Activated T-helper 17 cell treated with anti-CD3 and anti-CD28 coated beads, Interleukin-2, amount 50 U/mL, for 72 hours (primary cell): ENCODE results near the gene GRID2. TPM values are rescaled to one million over a fixed set of nuclear protein-coding genes. Genes with fewer than 3 reads are reported as not detected.

Source experiments
- ATAC-seq: fragments of 150-1000 bp; cut with Tn5 transposase; replicated peaks from 2 replicates; pipeline ENCODE4 v1.10.0; 2021; ENCODE audit warnings: mild to moderate bottlenecking, moderate library complexity
- H3K27ac Mint-ChIP-seq: one replicate; pipeline ENCODE4 v1.8.0; 2022; ENCODE audit warnings: mixed read lengths
- H3K27me3 Mint-ChIP-seq: one replicate; pipeline ENCODE4 v1.8.0; 2022; ENCODE audit warnings: mixed read lengths
- H3K36me3 Mint-ChIP-seq: one replicate; pipeline ENCODE4 v1.8.0; 2022; ENCODE audit warnings: low read depth, mild to moderate bottlenecking, mixed read lengths
- H3K4me1 Mint-ChIP-seq: one replicate; pipeline ENCODE4 v1.8.0; 2022; ENCODE audit warnings: mixed read lengths
- H3K4me3 Mint-ChIP-seq: one replicate; pipeline ENCODE4 v1.8.0; 2022; ENCODE audit warnings: mild to moderate bottlenecking, mixed read lengths
- H3K9me3 Mint-ChIP-seq: one replicate; pipeline ENCODE4 v1.8.0; 2022; ENCODE audit warnings: mixed read lengths
- total RNA-seq, 2 donors: library from RNA; stranded (reverse); gene quantifications; one replicate each; pipeline ENCODE4 v1.2.3, GENCODE V29; 2022

Gene GRID2
- total RNA-seq, 2 donors from 2014 or later, result not detected

GRCh38 chr4:93169966-93170365 is 866.2 kb downstream of the GRID2 start:
- H3K27ac Mint-ChIP-seq, result no peak overlapping the region
- no peaks in the 10 kb centered on the region for H3K27me3 Mint-ChIP-seq
- peaks cover 8% of the 10 kb centered on the region for H3K9me3 Mint-ChIP-seq
- no peaks in the 10 kb centered on the region for H3K36me3 Mint-ChIP-seq
- H3K4me1 Mint-ChIP-seq, result no peaks in the 10 kb centered on the region
- ATAC-seq, result no peak
- H3K4me3 Mint-ChIP-seq, result no peak overlapping the region

GRCh38 chr4:93174598-93174997 is 870.8 kb downstream of the GRID2 start:
- Mint-ChIP-seq H3K4me1 (no peaks in the 10 kb centered on the region), H3K27ac (no peak overlapping the region), H3K27me3 (no peaks in the 10 kb centered on the region), H3K9me3 (peaks cover 14% of the 10 kb centered on the region), H3K36me3 (no peaks in the 10 kb centered on the region), H3K4me3 (no peak overlapping the region)
- no peak for ATAC-seq

GRCh38 chr4:93178279-93178678 is 874.5 kb downstream of the GRID2 start:
- no peaks in the 10 kb centered on the region for H3K4me1 Mint-ChIP-seq
- no peaks in the 10 kb centered on the region for H3K27me3 Mint-ChIP-seq
- no peak overlapping the region for H3K27ac Mint-ChIP-seq
- no peak overlapping the region for H3K4me3 Mint-ChIP-seq
- peaks cover 9% of the 10 kb centered on the region for H3K9me3 Mint-ChIP-seq
- H3K36me3 Mint-ChIP-seq, result no peaks in the 10 kb centered on the region
- ATAC-seq, result no peak

- H3K4me3 Mint-ChIP-seq, result no peak overlapping the region
- H3K4me1 Mint-ChIP-seq, result no peaks in the 10 kb centered on the region
- no peak for ATAC-seq
- no peak overlapping the region for H3K27ac Mint-ChIP-seq
- H3K36me3 Mint-ChIP-seq, result no peaks in the 10 kb centered on the region
- peaks cover 9% of the 10 kb centered on the region for H3K9me3 Mint-ChIP-seq
- H3K27me3 Mint-ChIP-seq, result no peaks in the 10 kb centered on the region
Observed at GRCh38 chr4:93179044-93179443, 875.3 kb downstream of the GRID2 start.

DNA sequence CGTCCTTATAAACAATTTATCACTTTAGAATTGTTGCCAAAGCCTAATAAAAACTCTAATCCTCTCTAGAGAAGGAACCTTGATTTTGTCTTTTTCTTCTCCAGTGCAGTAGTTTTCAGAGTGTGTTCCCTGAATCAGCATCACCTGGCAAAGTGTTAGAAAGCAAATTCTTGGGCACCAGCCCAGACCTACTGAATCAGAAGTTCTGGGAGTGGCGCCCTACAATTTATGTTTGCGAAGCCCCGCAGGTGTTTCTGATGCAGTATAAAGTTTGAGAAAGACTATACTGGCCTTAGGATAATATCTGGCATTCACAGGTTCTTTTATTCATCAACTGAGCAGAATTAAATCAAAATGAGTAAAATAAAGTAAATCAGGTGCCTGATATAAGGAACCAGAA is 879.0 kb downstream of the GRID2 start:
- Mint-ChIP-seq H3K9me3 (peaks cover 6% of the 10 kb centered on the region), H3K27me3 (no peaks in the 10 kb centered on the region), H3K36me3 (no peaks in the 10 kb centered on the region), H3K4me1 (no peaks in the 10 kb centered on the region), H3K4me3 (no peak overlapping the region), H3K27ac (no peak overlapping the region)
- ATAC-seq, result no peak

- H3K27me3 Mint-ChIP-seq, result no peaks in the 10 kb centered on the region
- no peak overlapping the region for H3K4me3 Mint-ChIP-seq
- H3K27ac Mint-ChIP-seq, result no peak overlapping the region
- H3K36me3 Mint-ChIP-seq, result no peaks in the 10 kb centered on the region
- peaks cover 6% of the 10 kb centered on the region for H3K9me3 Mint-ChIP-seq
- no peak for ATAC-seq
- no peaks in the 10 kb centered on the region for H3K4me1 Mint-ChIP-seq
Observed at GRCh38 chr4:93183576-93183975, 879.8 kb downstream of the GRID2 start.

- H3K4me1 Mint-ChIP-seq, result no peaks in the 10 kb centered on the region
- no peak overlapping the region for H3K4me3 Mint-ChIP-seq
- H3K9me3 Mint-ChIP-seq, result peaks cover 2% of the 10 kb centered on the region
- no peak for ATAC-seq
- H3K36me3 Mint-ChIP-seq, result no peaks in the 10 kb centered on the region
- no peak overlapping the region for H3K27ac Mint-ChIP-seq
- no peaks in the 10 kb centered on the region for H3K27me3 Mint-ChIP-seq
Observed at GRCh38 chr4:93184053-93184452, 880.3 kb downstream of the GRID2 start.

- H3K9me3 Mint-ChIP-seq, result peaks cover 3% of the 10 kb centered on the region
- H3K27me3 Mint-ChIP-seq, result no peaks in the 10 kb centered on the region
- H3K4me3 Mint-ChIP-seq, result no peak overlapping the region
- ATAC-seq, result no peak
- no peak overlapping the region for H3K27ac Mint-ChIP-seq
- H3K4me1 Mint-ChIP-seq, result no peaks in the 10 kb centered on the region
- H3K36me3 Mint-ChIP-seq, result no peaks in the 10 kb centered on the region
Observed at GRCh38 chr4:93186846-93187245, 883.1 kb downstream of the GRID2 start.

DNA sequence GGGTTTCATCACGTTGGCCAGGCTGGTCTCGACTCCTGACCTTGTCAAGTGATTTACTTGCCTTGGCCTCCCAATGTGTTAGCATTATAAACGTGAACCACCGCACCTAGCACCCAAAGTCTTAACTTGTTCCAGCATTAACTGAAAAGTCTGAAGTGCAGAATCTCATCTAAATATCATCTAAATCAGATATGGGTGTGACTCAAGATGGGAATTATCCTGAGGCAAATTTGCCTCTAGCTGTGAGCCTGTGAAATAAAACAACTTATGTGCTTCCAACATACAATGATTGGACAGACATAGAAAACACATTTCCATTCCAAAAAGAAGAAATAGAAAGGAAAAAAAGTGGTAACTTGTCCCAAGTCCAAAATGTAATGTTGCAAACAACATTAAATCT is 883.7 kb downstream of the GRID2 start:
- H3K36me3 Mint-ChIP-seq, result no peaks in the 10 kb centered on the region
- H3K4me1 Mint-ChIP-seq, result no peaks in the 10 kb centered on the region
- peaks cover 3% of the 10 kb centered on the region for H3K9me3 Mint-ChIP-seq
- H3K27ac Mint-ChIP-seq, result no peak overlapping the region
- no peak overlapping the region for H3K4me3 Mint-ChIP-seq
- no peak for ATAC-seq
- H3K27me3 Mint-ChIP-seq, result no peaks in the 10 kb centered on the region

- H3K4me1 Mint-ChIP-seq, result no peaks in the 10 kb centered on the region
- ATAC-seq, result no peak
- no peak overlapping the region for H3K27ac Mint-ChIP-seq
- H3K36me3 Mint-ChIP-seq, result no peaks in the 10 kb centered on the region
- no peaks in the 10 kb centered on the region for H3K27me3 Mint-ChIP-seq
- H3K4me3 Mint-ChIP-seq, result no peak overlapping the region
- H3K9me3 Mint-ChIP-seq, result peaks cover 3% of the 10 kb centered on the region
Observed at GRCh38 chr4:93187892-93188291, 884.1 kb downstream of the GRID2 start.

GRCh38 chr4:93199492-93199891 is 895.7 kb downstream of the GRID2 start:
- ATAC-seq, result no peak
- Mint-ChIP-seq H3K4me3 (no peak overlapping the region), H3K27me3 (no peaks in the 10 kb centered on the region), H3K36me3 (no peaks in the 10 kb centered on the region), H3K9me3 (peaks cover 17% of the 10 kb centered on the region), H3K27ac (no peak overlapping the region), H3K4me1 (no peaks in the 10 kb centered on the region)

DNA sequence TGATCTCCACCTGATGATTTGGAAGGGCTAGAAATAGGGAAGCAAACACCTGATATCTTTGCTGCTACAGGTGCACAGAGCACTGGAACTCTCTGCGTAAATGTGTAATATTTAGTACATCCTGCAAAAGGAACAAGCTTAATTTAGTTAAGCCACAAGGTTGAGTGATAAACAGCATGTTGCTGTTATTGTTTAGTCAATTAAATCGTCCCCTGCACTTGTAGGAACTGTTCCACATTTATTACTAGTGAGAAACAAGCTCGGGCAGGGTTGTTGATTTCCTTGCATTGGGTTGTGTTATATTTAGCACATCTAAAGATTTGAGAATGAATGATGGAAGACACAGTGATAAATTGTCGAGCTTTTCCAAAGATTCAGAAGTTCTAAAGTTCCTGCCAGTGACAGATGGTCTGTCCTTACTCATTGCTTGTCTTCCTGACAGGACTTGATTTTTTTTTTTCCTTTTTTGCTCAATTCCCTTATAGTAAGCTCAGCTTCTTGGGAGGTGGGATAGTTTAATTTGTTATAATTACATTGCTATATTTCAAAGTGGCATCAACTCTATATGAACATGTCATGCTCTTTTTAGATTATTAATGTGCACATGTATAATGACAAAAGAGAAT is 897.8 kb downstream of the GRID2 start:
- peaks cover 12% of the 10 kb centered on the region for H3K9me3 Mint-ChIP-seq
- no peaks in the 10 kb centered on the region for H3K4me1 Mint-ChIP-seq
- no peaks in the 10 kb centered on the region for H3K27me3 Mint-ChIP-seq
- H3K27ac Mint-ChIP-seq, result no peak overlapping the region
- no peaks in the 10 kb centered on the region for H3K36me3 Mint-ChIP-seq
- no peak for ATAC-seq
- H3K4me3 Mint-ChIP-seq, result no peak overlapping the region

DNA sequence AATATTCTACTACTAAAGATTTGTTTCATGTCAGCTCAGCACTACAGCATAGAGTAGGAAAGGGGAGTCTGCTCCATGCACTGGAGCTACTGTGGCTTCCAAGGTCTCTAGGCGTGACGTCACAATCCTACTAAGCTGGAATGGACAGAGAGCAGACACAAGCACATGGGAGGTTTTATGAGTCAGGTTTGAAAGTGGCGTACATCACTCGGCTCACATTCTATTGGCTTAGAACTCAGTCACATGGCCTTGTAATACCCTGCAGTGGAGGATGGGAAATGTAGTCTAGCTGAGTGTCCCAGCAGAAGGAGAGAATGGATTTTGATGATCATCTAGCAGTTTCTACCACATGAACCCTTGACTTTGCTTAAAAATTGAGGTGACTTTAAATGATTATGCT is 899.9 kb downstream of the GRID2 start:
- H3K9me3 Mint-ChIP-seq, result peaks cover 6% of the 10 kb centered on the region
- H3K36me3 Mint-ChIP-seq, result no peaks in the 10 kb centered on the region
- no peak overlapping the region for H3K4me3 Mint-ChIP-seq
- no peaks in the 10 kb centered on the region for H3K27me3 Mint-ChIP-seq
- no peak for ATAC-seq
- H3K4me1 Mint-ChIP-seq, result no peaks in the 10 kb centered on the region
- no peak overlapping the region for H3K27ac Mint-ChIP-seq

DNA sequence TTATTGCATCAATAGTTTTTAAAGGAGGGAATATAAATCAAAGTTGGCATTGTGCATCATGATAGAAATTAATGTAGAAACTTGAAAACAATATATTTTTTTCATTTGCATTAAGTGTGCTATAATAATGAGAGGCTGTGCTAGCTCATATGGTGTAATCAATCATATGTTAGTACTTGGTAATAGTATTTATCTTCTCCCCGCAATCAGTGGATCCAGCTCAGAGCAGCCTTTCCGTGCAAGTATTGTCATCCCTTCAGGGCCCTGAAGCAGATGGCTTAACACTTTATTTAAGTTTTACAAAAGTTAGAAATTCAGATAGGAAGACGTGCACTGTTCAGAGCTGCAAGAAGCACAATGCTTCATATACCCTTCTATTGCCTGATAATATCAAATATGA is 908.5 kb downstream of the GRID2 start:
- Mint-ChIP-seq H3K27ac (no peak overlapping the region), H3K9me3 (peaks cover 7% of the 10 kb centered on the region), H3K4me3 (no peak overlapping the region), H3K36me3 (no peaks in the 10 kb centered on the region), H3K27me3 (no peaks in the 10 kb centered on the region), H3K4me1 (no peaks in the 10 kb centered on the region)
- ATAC-seq, result no peak

- ATAC-seq, result no peak
- no peaks in the 10 kb centered on the region for H3K36me3 Mint-ChIP-seq
- H3K4me3 Mint-ChIP-seq, result no peak overlapping the region
- no peaks in the 10 kb centered on the region for H3K27me3 Mint-ChIP-seq
- no peak overlapping the region for H3K27ac Mint-ChIP-seq
- peaks cover 6% of the 10 kb centered on the region for H3K9me3 Mint-ChIP-seq
- no peaks in the 10 kb centered on the region for H3K4me1 Mint-ChIP-seq
Observed at GRCh38 chr4:93216646-93217045, 912.9 kb downstream of the GRID2 start.

- no peak for ATAC-seq
- Mint-ChIP-seq H3K9me3 (peaks cover 9% of the 10 kb centered on the region), H3K4me1 (no peaks in the 10 kb centered on the region), H3K27me3 (no peaks in the 10 kb centered on the region), H3K27ac (no peak overlapping the region), H3K36me3 (no peaks in the 10 kb centered on the region), H3K4me3 (no peak overlapping the region)
Observed at GRCh38 chr4:93217431-93217830, 913.7 kb downstream of the GRID2 start.
